Subcutaneous abdominal adipose tissue (tissue), 5 donors: Measurements from ENCODE around the gene TCIRG1.

ENCODE experiments used
- H3K27ac ChIP-seq: one replicate; pipeline ENCODE4 v1.7.0; 2013; ENCODE audit warnings: low read depth, mild to moderate bottlenecking, inconsistent platforms, low read length, moderate library complexity
- H3K27me3 ChIP-seq, 5 donors: one replicate each; pipeline ENCODE4 v1.7.0; 2013; ENCODE audit warnings: low read length in 5 of 5, inconsistent platforms in 1 of 5; ENCODE audit not compliant: control insufficient read depth in 5 of 5, insufficient read depth in 4 of 5
- H3K36me3 ChIP-seq, 5 donors: one replicate each; pipeline ENCODE4 v1.7.0; 2013; ENCODE audit warnings: low read length in 5 of 5; ENCODE audit not compliant: control insufficient read depth in 5 of 5, insufficient read depth in 5 of 5
- H3K4me1 ChIP-seq, 5 donors: one replicate each; pipeline ENCODE4 v1.7.0; 2013; ENCODE audit warnings: low read length in 5 of 5, mild to moderate bottlenecking in 3 of 5, moderate library complexity in 1 of 5; ENCODE audit not compliant: control insufficient read depth in 5 of 5, insufficient read depth in 5 of 5
- H3K4me3 ChIP-seq, 5 donors: one replicate each; pipeline ENCODE4 v1.7.0; 2013; ENCODE audit warnings: low read length in 5 of 5, low read depth in 1 of 5
- H3K9ac ChIP-seq, 5 donors: one replicate each; pipeline ENCODE4 v1.7.0; 2013; ENCODE audit warnings: low read length in 5 of 5, mild to moderate bottlenecking in 4 of 5, moderate library complexity in 3 of 5
- H3K9me3 ChIP-seq, 5 donors: one replicate each; pipeline ENCODE4 v1.7.0; 2013; ENCODE audit warnings: low read length in 5 of 5; ENCODE audit not compliant: control insufficient read depth in 5 of 5
- donor health status: healthy.
- donor health status: healthy.
- donor health status: healthy.
- donor health status: healthy.
- donor health status: healthy.

Gene TCIRG1

GRCh38 chr11:68017980-68018729 lies 20.7 kb upstream of the TCIRG1 start:
- Histone ChIP-seq H3K4me1 (peaks cover 6 to 70% (median 51%) of the 10 kb centered on the region in 5 donors), H3K9me3 (no peaks in the 10 kb centered on the region), H3K27ac (no peak overlapping the region), H3K4me3 (no peak overlapping the region), H3K27me3 (no peaks in the 10 kb centered on the region), H3K36me3 (peaks cover 0 to 11% (median 0%) of the 10 kb centered on the region in 5 donors), H3K9ac (no peak overlapping the region)

- no peak overlapping the region for H3K27ac ChIP-seq
- H3K36me3 ChIP-seq, result peaks cover 0 to 11% (median 0%) of the 10 kb centered on the region in 5 donors
Observed at GRCh38 chr11:68018730-68019190, 20.1 kb upstream of the TCIRG1 start.

GRCh38 chr11:68019486-68019885 lies 19.3 kb upstream of the TCIRG1 start:
- Histone ChIP-seq H3K9ac (no peak overlapping the region), H3K36me3 (peaks cover 0 to 12% (median 0%) of the 10 kb centered on the region in 5 donors), H3K27ac (no peak overlapping the region), H3K4me3 (no peak overlapping the region), H3K4me1 (peaks cover 2 to 57% (median 38%) of the 10 kb centered on the region in 5 donors), H3K27me3 (no peaks in the 10 kb centered on the region), H3K9me3 (peaks cover 0 to 1% (median 0%) of the 10 kb centered on the region in 5 donors)

More at GRCh38 chr11:68018730-68019190, 20.1 kb upstream of the TCIRG1 start:
- Histone ChIP-seq H3K9me3 (no peaks in the 10 kb centered on the region), H3K9ac (no peak overlapping the region), H3K4me1 (peaks cover 6 to 64% (median 45%) of the 10 kb centered on the region in 5 donors), H3K27me3 (no peaks in the 10 kb centered on the region), H3K4me3 (no peak overlapping the region)

- H3K9ac ChIP-seq, result no peak overlapping the region
- peaks cover 0 to 4% (median 0%) of the 10 kb centered on the region in 5 donors for H3K9me3 ChIP-seq
- no peaks in the 10 kb centered on the region for H3K27me3 ChIP-seq
- no peak overlapping the region for H3K4me3 ChIP-seq
- no peak overlapping the region for H3K27ac ChIP-seq
- H3K4me1 ChIP-seq, result peaks cover 2 to 47% (median 32%) of the 10 kb centered on the region in 5 donors
- peaks cover 0 to 23% (median 5%) of the 10 kb centered on the region in 5 donors for H3K36me3 ChIP-seq
Observed at GRCh38 chr11:68020575-68020974, 18.2 kb upstream of the TCIRG1 start.

- Histone ChIP-seq H3K4me3 (no peak overlapping the region), H3K27me3 (no peaks in the 10 kb centered on the region), H3K4me1 (peaks cover 2 to 45% (median 32%) of the 10 kb centered on the region in 5 donors), H3K27ac (no peak overlapping the region), H3K9ac (no peak overlapping the region), H3K9me3 (peaks cover 0 to 4% (median 0%) of the 10 kb centered on the region in 5 donors), H3K36me3 (peaks cover 0 to 29% (median 5%) of the 10 kb centered on the region in 5 donors)
Observed at GRCh38 chr11:68021167-68021787, 17.5 kb upstream of the TCIRG1 start.

GRCh38 chr11:68022531-68022930 lies 16.3 kb upstream of the TCIRG1 start:
- Histone ChIP-seq H3K4me3 (no peak overlapping the region), H3K27ac (no peak overlapping the region), H3K27me3 (no peaks in the 10 kb centered on the region), H3K9ac (no peak overlapping the region), H3K9me3 (peaks cover 0 to 4% (median 0%) of the 10 kb centered on the region in 5 donors), H3K36me3 (peaks cover 0 to 33% (median 9%) of the 10 kb centered on the region in 5 donors), H3K4me1 (peaks cover 0 to 33% (median 19%) of the 10 kb centered on the region in 5 donors)

- Histone ChIP-seq H3K9me3 (peaks cover 0 to 4% (median 0%) of the 10 kb centered on the region in 5 donors), H3K36me3 (peaks cover 0 to 33% (median 9%) of the 10 kb centered on the region in 5 donors), H3K27ac (no peak overlapping the region), H3K4me1 (peaks cover 0 to 26% (median 19%) of the 10 kb centered on the region in 5 donors), H3K4me3 (no peak overlapping the region), H3K27me3 (no peaks in the 10 kb centered on the region), H3K9ac (no peak overlapping the region)
Observed at GRCh38 chr11:68024508-68024907, 14.3 kb upstream of the TCIRG1 start.

- H3K9me3 ChIP-seq, result peaks cover 0 to 4% (median 0%) of the 10 kb centered on the region in 5 donors
- H3K4me3 ChIP-seq, result no peak overlapping the region
- H3K4me1 ChIP-seq, result peaks cover 0 to 26% (median 19%) of the 10 kb centered on the region in 5 donors
- peaks cover 0 to 33% (median 9%) of the 10 kb centered on the region in 5 donors for H3K36me3 ChIP-seq
- no peak overlapping the region for H3K9ac ChIP-seq
- H3K27ac ChIP-seq, result no peak overlapping the region
- no peaks in the 10 kb centered on the region for H3K27me3 ChIP-seq
Observed at GRCh38 chr11:68025047-68025446, 13.8 kb upstream of the TCIRG1 start.

GRCh38 chr11:68026391-68027105 lies 12.3 kb upstream of the TCIRG1 start:
- H3K4me1 ChIP-seq, result peaks cover 0 to 23% (median 17%) of the 10 kb centered on the region in 5 donors
- peaks cover 0 to 33% (median 9%) of the 10 kb centered on the region in 5 donors for H3K36me3 ChIP-seq
- no peak overlapping the region for H3K9ac ChIP-seq
- H3K4me3 ChIP-seq, result no peak overlapping the region
- H3K27me3 ChIP-seq, result no peaks in the 10 kb centered on the region
- H3K9me3 ChIP-seq, result peaks cover 0 to 4% (median 0%) of the 10 kb centered on the region in 5 donors
- H3K27ac ChIP-seq, result no peak overlapping the region
